Measurements from ENCODE around the gene WNT2B.

GRCh38 chr1:112541299-112541698 is 32.5 kb downstream of the WNT2B start:
- TF ChIP-seq CTCF (IDR thresholded peaks at IDR 0.05) = no peak
- TF ChIP-seq FOXK1 (CRISPR knock-in tag; IDR thresholded peaks at IDR 0.05) = no peak
- no peak for TF ChIP-seq ZNF121 (CRISPR knock-in tag; IDR thresholded peaks at IDR 0.05)

Data from WTC11 (cell line).